Choroid plexus epithelial cell (primary cell): ENCODE results near the gene PREX1.
"Not testable (repeated sequence)": the region's sequence is repeated elsewhere in the genome, so short reads cannot be mapped to it uniquely, and the experiment has no call there.

ENCODE experiments used
- DNase-seq: peaks from one replicate; pipeline ENCODE4 v3.0.0-alpha.2; 2010; ENCODE audit warnings: low read depth
- H3K4me3 ChIP-seq: 2 replicates; pipeline ENCODE4 v1.5.1; 2011; ENCODE audit warnings: low read depth, mild to moderate bottlenecking, control low read depth, low read length, moderate library complexity
- CTCF ChIP-seq: conservative IDR thresholded peaks from 2 replicates; pipeline ENCODE4 v1.5.1; 2011; ENCODE audit warnings: low read depth, mild to moderate bottlenecking, control low read depth, inconsistent platforms, low read length, moderate library complexity

PREX1 gene

GRCh38 chr20:48603116-48603818 is 224.5 kb downstream of the PREX1 start:
- no peak for TF ChIP-seq CTCF
- DNase-seq: no peak
- no peak overlapping the region for H3K4me3 ChIP-seq

GRCh38 chr20:48601798-48602197 is 226.0 kb downstream of the PREX1 start:
- DNase-seq: no peak
- TF ChIP-seq CTCF: no peak
- no peak overlapping the region for H3K4me3 ChIP-seq

DNA sequence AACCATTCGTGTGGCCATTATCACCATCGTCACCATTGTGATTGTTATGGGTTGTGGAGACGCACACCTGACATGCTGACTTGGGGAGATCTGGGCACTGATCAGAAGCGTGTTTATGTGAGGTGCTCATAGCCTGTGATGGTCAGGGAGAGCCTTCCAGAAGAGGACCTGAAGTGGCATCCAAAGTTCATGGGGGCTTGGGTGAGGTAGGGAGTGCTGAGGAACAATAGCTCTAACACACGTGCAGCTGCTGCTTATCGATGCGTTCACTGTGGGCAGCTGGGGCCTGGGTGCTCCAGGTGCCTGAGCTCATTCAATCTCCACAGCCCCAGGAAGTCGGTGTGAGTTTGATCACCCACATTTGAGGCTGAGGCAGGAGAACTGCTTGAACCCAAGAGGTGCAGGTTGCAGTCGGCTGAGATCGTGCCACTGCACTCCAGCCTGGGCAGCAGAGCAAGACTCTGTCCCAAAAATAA is 227.3 kb downstream of the PREX1 start:
- no peak overlapping the region for H3K4me3 ChIP-seq
- no peak for DNase-seq
- no peak for TF ChIP-seq CTCF

DNA sequence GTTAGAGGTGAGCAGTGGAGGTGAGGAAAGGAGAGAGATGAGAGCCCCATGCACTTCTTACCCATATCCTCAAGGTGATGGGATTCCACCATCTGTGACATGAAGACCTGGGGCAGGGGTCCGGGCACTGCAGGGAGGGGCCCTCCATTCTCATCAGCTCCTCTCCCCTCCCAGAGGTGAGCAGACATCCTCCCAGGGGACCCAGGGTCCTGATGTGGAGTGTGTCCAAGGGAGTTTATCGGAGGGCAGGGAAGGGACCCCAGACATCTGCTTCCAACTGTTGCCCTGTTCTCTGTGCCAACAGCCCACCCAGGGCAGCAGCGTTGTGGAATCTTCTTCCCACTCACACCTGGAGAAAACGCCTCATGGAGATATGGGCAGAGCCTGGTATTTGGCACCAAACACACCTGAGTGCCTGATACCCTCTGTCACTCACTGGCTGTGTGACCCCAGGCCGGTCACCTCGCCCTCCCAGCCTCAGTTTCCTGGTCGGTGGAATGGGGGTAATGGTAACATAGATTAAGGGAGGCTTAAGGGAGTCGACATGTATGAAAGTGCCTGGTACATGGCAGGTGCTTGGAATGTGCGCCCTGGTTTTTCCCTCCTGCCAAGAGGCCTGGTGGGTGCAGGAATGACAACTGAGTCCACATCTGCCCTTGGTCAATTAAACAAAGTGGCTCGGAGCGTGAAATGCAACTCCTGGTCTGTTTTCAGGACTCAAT is 227.9 kb downstream of the PREX1 start:
- no peak for DNase-seq
- TF ChIP-seq CTCF: no peak
- no peak overlapping the region for H3K4me3 ChIP-seq

GRCh38 chr20:48599106-48599747 is 228.6 kb downstream of the PREX1 start:
- H3K4me3 ChIP-seq: no peak overlapping the region
- no peak for DNase-seq
- no peak for TF ChIP-seq CTCF

- DNase-seq, H3K4me3 ChIP-seq: not testable (repeated sequence)
Measured at GRCh38 chr20:48598303-48598941, 229.4 kb downstream of the PREX1 start.
